ENCODE results near the gene ARHGAP15. TPM values are rescaled to one million over a fixed set of nuclear protein-coding genes. Genes with fewer than 3 reads are reported as not detected.

The ARHGAP15 gene
- total RNA-seq, 1 experiment from 2014 or later: 0.41 TPM

- no peak overlapping the region for H3K27ac ChIP-seq (ENCODE audit: low read length)
- intact Hi-C loops (cut with micrococcal nuclease; ENCODE audit: unreplicated experiment) (no loop called here), in situ Hi-C loops (cut with HindIII; ENCODE audit: low pct_unique_long_range_greater_than_20kb, low sequenced_read_pairs) (no loop called here)
- no peaks in the 10 kb centered on the region for H3K27me3 ChIP-seq (ENCODE audit: control insufficient read depth, insufficient read depth, low read length)
- H3K36me3 ChIP-seq (ENCODE audit: control insufficient read depth, insufficient read depth, low read length): no peaks in the 10 kb centered on the region
- TF ChIP-seq TCF7L2 (IDR thresholded peaks at IDR 0.05; ENCODE audit: low read depth, low read length) (no peak), REST (IDR thresholded peaks at IDR 0.05; ENCODE audit: insufficient read depth in 1 of 2, low read depth in 2 of 2, low read length in 1 of 2) (no peak), SIN3A (IDR thresholded peaks at IDR 0.05; ENCODE audit: borderline replicate concordance, insufficient read depth, low read depth, low read length) (no peak), POLR2AphosphoS5 (IDR thresholded peaks at IDR 0.05; ENCODE audit: low read depth, low read length) (no peak), CTCF (IDR thresholded peaks at IDR 0.05) (no peak)
- ChIA-PET POLR2A (no interaction called here), CTCF (no interaction called here)
- ATAC-seq (no peak), DNase-seq (ENCODE audit: low read depth, low spot score) (no peak)
- no peaks in the 10 kb centered on the region for H3K4me1 ChIP-seq (ENCODE audit: control insufficient read depth, insufficient read depth, low read length)
- no TSS peak for BruUV-seq (replicated peaks)
- H3K4me3 ChIP-seq (ENCODE audit: low read depth in 2 of 2, low read length in 2 of 2): no peak overlapping the region
- H3K9me3 ChIP-seq (ENCODE audit: control insufficient read depth, insufficient read depth, low read depth, low read length): no peaks in the 10 kb centered on the region
Observed at GRCh38 chr2:143696651-143697050, 567.4 kb downstream of the ARHGAP15 start.

- no peak for TF ChIP-seq TCF7L2 (IDR thresholded peaks at IDR 0.05; ENCODE audit: low read depth, low read length)
- TF ChIP-seq POLR2AphosphoS5 (IDR thresholded peaks at IDR 0.05; ENCODE audit: low read depth, low read length): no peak
- TF ChIP-seq SIN3A (IDR thresholded peaks at IDR 0.05; ENCODE audit: borderline replicate concordance, insufficient read depth, low read depth, low read length): no peak
- TF ChIP-seq CTCF (IDR thresholded peaks at IDR 0.05): no peak
- TF ChIP-seq REST (IDR thresholded peaks at IDR 0.05; ENCODE audit: insufficient read depth in 1 of 2, low read depth in 2 of 2, low read length in 1 of 2): no peak
- Histone ChIP-seq H3K36me3 (ENCODE audit: control insufficient read depth, insufficient read depth, low read length) (no peaks in the 10 kb centered on the region), H3K4me1 (ENCODE audit: control insufficient read depth, insufficient read depth, low read length) (no peaks in the 10 kb centered on the region), H3K4me3 (ENCODE audit: low read depth in 2 of 2, low read length in 2 of 2) (no peak overlapping the region), H3K27me3 (ENCODE audit: control insufficient read depth, insufficient read depth, low read length) (no peaks in the 10 kb centered on the region), H3K9me3 (ENCODE audit: control insufficient read depth, insufficient read depth, low read depth, low read length) (no peaks in the 10 kb centered on the region), H3K27ac (ENCODE audit: low read length) (no peak overlapping the region)
- ChIA-PET POLR2A (no interaction called here), CTCF (no interaction called here)
- in situ Hi-C loops (cut with HindIII; ENCODE audit: low pct_unique_long_range_greater_than_20kb, low sequenced_read_pairs) (no loop called here), intact Hi-C loops (cut with micrococcal nuclease; ENCODE audit: unreplicated experiment) (no loop called here)
- ATAC-seq: no peak
- BruUV-seq (replicated peaks): no TSS peak
- DNase-seq (ENCODE audit: low read depth, low spot score): no peak
Observed at GRCh38 chr2:143697744-143698143, 568.5 kb downstream of the ARHGAP15 start.
